ENCODE measurements around the gene RGS11. TPM values are rescaled to one million over a fixed set of nuclear protein-coding genes. Genes with fewer than 3 reads are reported as not detected.

RGS11 gene
- total RNA-seq, 1 experiment from 2014 or later, result 2.9 TPM

GRCh38 chr16:261031-261691 lies 14.6 kb downstream of the RGS11 start:
- no peak overlapping the region for H3K18ac ChIP-seq (ENCODE audit: insufficient read length, low read depth, low read length)
- H2BK120ac ChIP-seq (ENCODE audit: low read depth, low read length, poor library complexity, severe bottlenecking), result no peak overlapping the region
- H2BK12ac ChIP-seq (ENCODE audit: insufficient read length, low read depth, low read length), result no peak overlapping the region
- H3K4me2 ChIP-seq (ENCODE audit: insufficient read depth, insufficient read length, low read length), result no peak overlapping the region
- no peak overlapping the region for H3K9ac ChIP-seq (ENCODE audit: extremely low read depth, insufficient read length, low read length)
- no peak overlapping the region for H2BK5ac ChIP-seq (ENCODE audit: insufficient read length, low read length)
- no peak overlapping the region for H3K27ac ChIP-seq (ENCODE audit: insufficient read length, low read depth, low read length)
- H4K20me1 ChIP-seq (ENCODE audit: control insufficient read depth, insufficient read depth, insufficient read length), result no peaks in the 10 kb centered on the region
- no peaks in the 10 kb centered on the region for H3K9me3 ChIP-seq (ENCODE audit: control insufficient read depth, low read depth, low read length)
- no peaks in the 10 kb centered on the region for H3K79me2 ChIP-seq (ENCODE audit: insufficient read depth, low read length)
- no peak overlapping the region for H3K4me3 Mint-ChIP-seq
- peaks cover 12 to 53% (median 27%) of the 10 kb centered on the region in 3 experiments; a peak in 6 of 7 replicates for H3K36me3 Mint-ChIP-seq (ENCODE audit: insufficient read depth in 1 of 3, low read depth in 3 of 3)
- H3K23ac ChIP-seq (ENCODE audit: insufficient read length, low read depth, low read length), result no peak overlapping the region
- no peak overlapping the region for H2AK5ac ChIP-seq (ENCODE audit: insufficient read length, low read length)
- H3T11ph ChIP-seq (ENCODE audit: low read length), result no peak overlapping the region
- H3K23me2 ChIP-seq (ENCODE audit: insufficient read length, low read depth, low read length, poor library complexity, severe bottlenecking), result no peaks in the 10 kb centered on the region
- H2BK15ac ChIP-seq (ENCODE audit: low read depth, low read length), result no peak overlapping the region
- H3K9me3 Mint-ChIP-seq, result no peaks in the 10 kb centered on the region
- no peaks in the 10 kb centered on the region; a peak in 1 of 4 replicates for H3K4me1 Mint-ChIP-seq
- no peak overlapping the region for H2AFZ ChIP-seq (ENCODE audit: low read length)
- H3K27ac Mint-ChIP-seq, result peak overlapping the region in 1 of 3 experiments; percentile 44; a peak in 1 of 7 replicates
- H2BK20ac ChIP-seq (ENCODE audit: low read depth, low read length, poor library complexity, severe bottlenecking), result no peak overlapping the region
- H4K8ac ChIP-seq (replicated peaks; ENCODE audit: insufficient read length, low read depth, low read length), result no peak overlapping the region
- no peak overlapping the region for H3K14ac ChIP-seq (ENCODE audit: insufficient read depth, low read length)
- DNase-seq, result no peak
- H3K56ac ChIP-seq (ENCODE audit: insufficient read length, low read depth, low read length), result no peak overlapping the region
- no peak overlapping the region for H4K5ac ChIP-seq (ENCODE audit: insufficient read length, low read depth, low read length)
- H3K27me3 ChIP-seq (ENCODE audit: insufficient read depth, low read length), result no peaks in the 10 kb centered on the region
- no peaks in the 10 kb centered on the region for H3K27me3 Mint-ChIP-seq (ENCODE audit: low read depth)
- H3K4me1 ChIP-seq (ENCODE audit: insufficient read depth, low read length), result no peaks in the 10 kb centered on the region
- no CpG with 5 or more reads among the region's 28 CpGs for WGBS (ENCODE audit: extremely low coverage, insufficient read length, low lambda C conversion rate)
- no peak overlapping the region for H4K91ac ChIP-seq (ENCODE audit: insufficient read length, low read depth, low read length)
- no peaks in the 10 kb centered on the region for H3K79me1 ChIP-seq (ENCODE audit: insufficient read depth, low read depth, low read length, poor library complexity, severe bottlenecking)
- H3K4ac ChIP-seq (ENCODE audit: low read depth, low read length), result no peak overlapping the region
- TF ChIP-seq CTCF (conservative IDR thresholded peaks at IDR 0.05), result no peak
